Ascending aorta (tissue), 2 donors: ENCODE results near the gene CD302. TPM values are rescaled to one million over a fixed set of nuclear protein-coding genes. Genes with fewer than 3 reads are reported as not detected.
A peak's percentile ranks its signal among the peaks of the same experiment; 100 is the strongest.
"Not testable (repeated sequence)": the region's sequence is repeated elsewhere in the genome, so short reads cannot be mapped to it uniquely, and the experiment has no call there.

ENCODE experiments used
- DNase-seq, 2 donors: peaks; one replicate each; pipeline ENCODE4 v3.0.0-alpha.2; 2019; ENCODE audit warnings: low spot score in 2 of 2
- H3K27ac ChIP-seq, 2 donors: fragments of 200-600 bp; sonication (generic); one replicate each; pipeline ENCODE4 v1.5.1; 2016 to 2017; ENCODE audit warnings: mild to moderate bottlenecking in 1 of 2
- H3K27me3 ChIP-seq: fragments of 200-600 bp; sonication (generic); one replicate; pipeline ENCODE4 v1.5.1; 2017
- H3K36me3 ChIP-seq, 2 donors: fragments of 200-600 bp; sonication (generic); one replicate each; pipeline ENCODE4 v1.5.1; 2016
- H3K4me1 ChIP-seq, 2 donors: fragments of 200-600 bp; sonication (generic); one replicate each; pipeline ENCODE4 v1.5.1; 2016 to 2017; ENCODE audit warnings: mild to moderate bottlenecking in 1 of 2
- H3K4me3 ChIP-seq, 2 donors: fragments of 200-600 bp; sonication (generic); one replicate each; pipeline ENCODE4 v1.5.1; 2016 to 2017; ENCODE audit warnings: mild to moderate bottlenecking in 1 of 2
- H3K9me3 ChIP-seq, 2 donors: fragments of 200-600 bp; sonication (generic); one replicate each; pipeline ENCODE4 v1.5.1; 2016
- intact Hi-C: fragments of 100-400 bp; cut with DNase I; formaldehyde crosslinking; loops from one replicate; pipeline ENCODE4 v1.15.1; 2023
- total RNA-seq: library from RNA; depleted of rRNA; stranded (reverse); fragments of >200 nt; gene quantifications from one replicate; pipeline ENCODE4 v1.1.0, GENCODE V29; 2016
- TF ChIP-seq, protein P1 (sequence below), 3 experiments: fragments of 200-600 bp in 2 of 3; fragments of 450-650 bp in 1 of 3; sonication (generic) in 2 of 3; IDR thresholded peaks; one replicate each; pipeline ENCODE4 v1.5.1; 2016 to 2019; ENCODE audit warnings: antibody characterized with exemption in 3 of 3, mild to moderate bottlenecking in 1 of 3, moderate library complexity in 1 of 3

Gene CD302
- total RNA-seq, 1 donor from 2014 or later, result 30.9 TPM

DNA sequence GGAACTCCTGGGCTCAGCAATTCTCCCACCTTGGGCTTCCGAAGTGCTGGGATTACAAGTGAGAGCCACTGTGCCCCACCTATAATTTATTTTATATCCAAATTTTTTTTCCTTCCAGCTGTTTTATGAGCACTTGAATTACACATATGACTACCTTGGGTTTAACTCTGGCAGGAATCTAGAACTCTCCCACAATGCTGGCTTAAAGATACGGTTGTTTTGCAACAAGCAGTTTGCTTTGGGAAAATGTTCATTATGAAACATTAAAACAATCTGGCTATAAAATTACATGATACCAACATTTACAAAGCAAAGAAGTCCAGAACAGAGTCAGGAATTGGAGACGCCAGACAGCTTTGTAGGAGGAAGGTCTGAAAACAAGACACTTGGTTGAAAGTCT lies 12.8 kb downstream of the CD302 start:
- TF ChIP-seq, protein P1, sequence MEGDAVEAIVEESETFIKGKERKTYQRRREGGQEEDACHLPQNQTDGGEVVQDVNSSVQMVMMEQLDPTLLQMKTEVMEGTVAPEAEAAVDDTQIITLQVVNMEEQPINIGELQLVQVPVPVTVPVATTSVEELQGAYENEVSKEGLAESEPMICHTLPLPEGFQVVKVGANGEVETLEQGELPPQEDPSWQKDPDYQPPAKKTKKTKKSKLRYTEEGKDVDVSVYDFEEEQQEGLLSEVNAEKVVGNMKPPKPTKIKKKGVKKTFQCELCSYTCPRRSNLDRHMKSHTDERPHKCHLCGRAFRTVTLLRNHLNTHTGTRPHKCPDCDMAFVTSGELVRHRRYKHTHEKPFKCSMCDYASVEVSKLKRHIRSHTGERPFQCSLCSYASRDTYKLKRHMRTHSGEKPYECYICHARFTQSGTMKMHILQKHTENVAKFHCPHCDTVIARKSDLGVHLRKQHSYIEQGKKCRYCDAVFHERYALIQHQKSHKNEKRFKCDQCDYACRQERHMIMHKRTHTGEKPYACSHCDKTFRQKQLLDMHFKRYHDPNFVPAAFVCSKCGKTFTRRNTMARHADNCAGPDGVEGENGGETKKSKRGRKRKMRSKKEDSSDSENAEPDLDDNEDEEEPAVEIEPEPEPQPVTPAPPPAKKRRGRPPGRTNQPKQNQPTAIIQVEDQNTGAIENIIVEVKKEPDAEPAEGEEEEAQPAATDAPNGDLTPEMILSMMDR (IDR thresholded peaks at IDR 0.05), result no peak
- intact Hi-C loops, result no loop called here
- no peak overlapping the region for H3K27ac ChIP-seq
- DNase-seq, result no peak
- no peaks in the 10 kb centered on the region for H3K27me3 ChIP-seq
- no peaks in the 10 kb centered on the region for H3K4me1 ChIP-seq
- no peaks in the 10 kb centered on the region for H3K9me3 ChIP-seq
- H3K4me3 ChIP-seq, result no peak overlapping the region
- peaks cover 0 to 5% of the 10 kb centered on the region in 2 donors for H3K36me3 ChIP-seq

DNA sequence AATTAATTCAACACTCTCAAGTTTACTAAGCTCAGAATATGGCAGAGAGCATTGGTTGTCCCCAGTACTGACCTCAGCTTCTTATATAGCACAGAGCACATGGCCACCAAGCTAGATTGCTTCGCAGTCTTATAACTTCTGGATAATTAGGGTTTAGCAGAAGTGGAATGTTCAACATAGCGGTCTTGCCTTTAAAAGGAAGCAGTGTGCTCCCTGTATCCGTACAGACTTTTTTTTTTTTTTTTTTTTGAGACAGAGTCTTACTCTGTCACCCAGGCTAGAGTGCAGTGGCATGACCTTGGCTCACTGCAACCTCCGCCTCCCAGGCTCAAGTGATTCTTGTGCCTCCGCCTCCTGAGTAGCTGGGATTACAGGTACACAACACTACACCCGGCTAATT lies 13.3 kb downstream of the CD302 start:
- H3K27ac ChIP-seq, intact Hi-C loops: not testable (repeated sequence)

DNA sequence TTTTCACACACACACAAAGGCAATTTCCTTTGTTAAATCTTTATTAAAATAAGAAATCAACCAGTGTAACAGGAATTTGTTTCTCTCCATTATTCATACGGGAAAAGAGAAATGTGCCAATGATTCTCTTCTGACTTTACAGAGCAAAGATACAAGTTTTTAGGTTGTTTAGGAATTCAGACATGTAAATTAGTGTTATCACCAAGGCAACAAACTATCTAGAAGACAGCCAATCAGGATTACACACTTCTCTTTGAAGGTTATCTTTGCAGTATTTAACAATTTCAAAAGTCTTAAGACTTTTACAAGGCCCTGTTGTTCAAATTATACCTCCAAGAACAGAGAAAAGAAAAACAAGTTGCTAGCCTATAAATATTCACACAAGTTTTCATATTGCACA lies 14.5 kb downstream of the CD302 start:
- TF ChIP-seq, protein P1 (IDR thresholded peaks at IDR 0.05), result no peak
- H3K4me1 ChIP-seq, result no peaks in the 10 kb centered on the region
- intact Hi-C loops, result no loop called here
- H3K9me3 ChIP-seq, result no peaks in the 10 kb centered on the region
- H3K4me3 ChIP-seq, result no peak overlapping the region
- H3K27ac ChIP-seq, result no peak overlapping the region
- H3K27me3 ChIP-seq, result no peaks in the 10 kb centered on the region
- no peak for DNase-seq
- peaks cover 3 to 13% of the 10 kb centered on the region in 2 donors for H3K36me3 ChIP-seq

More for the DNA sequence above, 13.3 kb downstream of the CD302 start:
- not testable (repeated sequence) for H3K4me1 ChIP-seq, DNase-seq, H3K9me3 ChIP-seq, H3K27me3 ChIP-seq, H3K4me3 ChIP-seq, H3K36me3 ChIP-seq

DNA sequence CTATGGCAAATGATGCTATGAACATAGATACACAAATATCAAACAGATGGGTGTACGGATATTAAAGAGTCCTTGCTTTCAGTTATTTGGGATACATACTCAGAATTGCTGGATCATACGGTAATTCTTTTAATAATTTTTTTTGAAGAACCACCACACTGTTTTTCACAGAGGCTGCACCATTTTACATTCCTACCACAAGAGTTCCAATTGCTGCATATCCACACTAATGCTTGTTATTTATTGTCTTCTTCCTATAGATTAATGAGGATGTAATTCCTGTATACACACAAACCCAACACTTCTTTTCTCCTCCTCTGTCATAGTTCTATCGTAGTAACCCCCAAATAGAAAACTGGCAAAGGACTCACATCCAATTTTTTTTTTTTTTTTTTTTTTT lies 21.7 kb downstream of the CD302 start:
- no peaks in the 10 kb centered on the region for H3K9me3 ChIP-seq
- H3K36me3 ChIP-seq, result peaks cover 12 to 22% of the 10 kb centered on the region in 2 donors
- TF ChIP-seq, protein P1 (IDR thresholded peaks at IDR 0.05), result peak in 1 of 3 experiments; percentile 8
- no peak overlapping the region for H3K27ac ChIP-seq
- H3K4me1 ChIP-seq, result no peaks in the 10 kb centered on the region
- DNase-seq, result no peak
- intact Hi-C loops, result no loop called here
- no peak overlapping the region for H3K4me3 ChIP-seq
- H3K27me3 ChIP-seq, result no peaks in the 10 kb centered on the region

DNA sequence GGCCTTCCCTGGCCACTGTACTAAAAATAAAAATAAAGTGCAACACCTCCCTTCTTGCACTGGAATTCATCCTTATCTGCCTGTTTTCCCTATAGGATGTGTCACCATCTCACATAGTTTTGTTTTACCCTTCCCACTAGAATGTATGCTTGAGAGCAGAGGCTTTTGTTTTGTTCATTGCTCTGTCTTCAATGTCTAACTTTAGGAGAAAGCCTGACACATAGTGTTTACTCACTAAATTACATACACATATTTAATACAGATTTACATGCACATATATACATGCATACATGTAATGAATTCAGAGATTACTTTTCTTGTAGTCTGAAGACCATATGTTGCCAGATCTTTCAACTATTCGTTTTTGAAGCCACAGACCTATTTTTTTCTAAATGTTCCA lies 23.0 kb downstream of the CD302 start:
- intact Hi-C loops, result no loop called here
- H3K4me1 ChIP-seq, result no peaks in the 10 kb centered on the region
- DNase-seq, result no peak
- peaks cover 15% of the 10 kb centered on the region in 2 donors for H3K36me3 ChIP-seq
- H3K27me3 ChIP-seq, result no peaks in the 10 kb centered on the region
- TF ChIP-seq, protein P1 (IDR thresholded peaks at IDR 0.05), result no peak
- H3K9me3 ChIP-seq, result no peaks in the 10 kb centered on the region
- no peak overlapping the region for H3K4me3 ChIP-seq
- no peak overlapping the region for H3K27ac ChIP-seq

DNA sequence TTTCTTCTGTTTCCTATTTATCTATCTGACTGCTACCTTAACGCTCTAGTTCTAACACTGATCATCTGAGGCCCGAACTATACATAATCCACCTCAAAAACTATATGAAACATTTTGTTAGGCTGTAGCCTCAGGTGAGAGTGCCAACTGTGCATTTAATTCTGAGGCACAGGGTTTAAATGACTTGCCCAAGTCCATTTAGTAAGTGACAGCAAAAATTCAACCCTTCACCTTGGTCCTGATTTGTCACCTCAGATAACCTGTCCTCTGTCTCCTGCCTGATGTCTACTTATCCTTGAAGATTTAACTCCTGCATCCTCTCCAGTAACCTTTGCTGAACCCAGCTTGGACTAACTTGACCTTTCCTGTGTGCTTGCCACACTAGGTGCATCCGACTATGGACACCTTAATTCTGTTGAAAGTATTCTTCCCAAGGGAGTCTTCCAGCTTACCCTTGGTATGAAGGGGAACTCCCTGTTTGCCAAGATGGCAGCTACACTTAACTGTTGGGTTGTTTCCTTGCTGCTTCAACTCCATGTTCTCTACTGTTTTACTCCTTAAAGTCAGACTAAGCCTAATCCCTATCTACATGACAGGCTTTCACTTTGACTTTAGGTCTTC lies 23.5 kb downstream of the CD302 start:
- intact Hi-C loops, result no loop called here
- no peak overlapping the region for H3K4me3 ChIP-seq
- no peak for DNase-seq

More for the DNA sequence above, 23.5 kb downstream of the CD302 start:
- Histone ChIP-seq H3K36me3 (peaks cover 9 to 12% of the 10 kb centered on the region in 2 donors), H3K27ac (no peak overlapping the region), H3K4me1 (no peaks in the 10 kb centered on the region), H3K9me3 (no peaks in the 10 kb centered on the region), H3K27me3 (no peaks in the 10 kb centered on the region)
- TF ChIP-seq, protein P1 (IDR thresholded peaks at IDR 0.05), result no peak
